HS-27A (cell line): ENCODE results near the gene PIAS4.
"Not testable (repeated sequence)": the region's sequence is repeated elsewhere in the genome, so short reads cannot be mapped to it uniquely, and the experiment has no call there.

Experiments used
- DNase-seq: peaks from one replicate; pipeline ENCODE4 v3.0.0-alpha.2; 2012; ENCODE audit warnings: low read depth, missing footprints

Gene PIAS4

GRCh38 chr19:3998667-3999412 is 8.7 kb upstream of the PIAS4 start:
- not testable (repeated sequence) for DNase-seq

- DNase-seq, result not testable (repeated sequence)
Observed at GRCh38 chr19:4000798-4001197, 6.7 kb upstream of the PIAS4 start.

- DNase-seq, result not testable (repeated sequence)
Observed at GRCh38 chr19:4005436-4005835, 2.1 kb upstream of the PIAS4 start.

DNA sequence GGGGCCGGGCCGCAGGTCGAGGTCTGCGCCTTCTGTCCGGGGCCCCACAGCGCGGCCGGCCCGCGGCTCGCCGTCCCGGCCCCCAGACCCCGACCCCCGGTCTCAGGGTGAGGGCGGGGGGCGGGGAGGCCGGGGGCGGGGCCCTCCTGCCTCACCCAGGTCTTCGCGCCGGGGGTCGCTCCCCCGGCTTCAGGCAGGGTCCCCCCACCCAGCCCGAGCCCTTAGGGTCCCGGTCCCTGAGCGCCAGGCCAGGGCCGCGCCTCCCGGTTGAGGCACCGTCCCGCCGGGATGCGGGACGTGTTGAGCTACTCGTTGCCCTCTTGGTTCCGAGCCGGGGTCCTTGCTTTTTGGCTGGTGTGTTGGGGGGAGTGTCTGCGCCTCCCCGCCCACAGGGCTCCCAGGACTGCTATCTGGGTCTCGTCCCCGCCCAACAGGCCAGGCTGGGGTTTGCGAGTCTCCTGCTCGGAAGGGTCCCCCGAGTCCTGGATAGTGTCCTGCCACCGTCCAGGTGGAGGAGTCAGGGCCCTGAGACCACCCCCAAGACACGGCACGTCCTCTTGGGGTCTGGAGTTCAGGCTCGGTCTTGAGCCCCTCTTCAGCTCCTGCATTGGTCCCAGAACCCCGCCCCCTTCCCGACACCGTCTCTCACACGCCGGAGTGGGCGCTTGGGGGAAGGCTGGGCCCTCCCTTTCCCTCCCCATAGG is 452 bp downstream of the PIAS4 start:
- no peak for DNase-seq

- no peak for DNase-seq
Observed at GRCh38 chr19:4009990-4010807, 2.7 kb downstream of the PIAS4 start.

GRCh38 chr19:4010808-4011110 is 3.2 kb downstream of the PIAS4 start:
- no peak for DNase-seq

DNA sequence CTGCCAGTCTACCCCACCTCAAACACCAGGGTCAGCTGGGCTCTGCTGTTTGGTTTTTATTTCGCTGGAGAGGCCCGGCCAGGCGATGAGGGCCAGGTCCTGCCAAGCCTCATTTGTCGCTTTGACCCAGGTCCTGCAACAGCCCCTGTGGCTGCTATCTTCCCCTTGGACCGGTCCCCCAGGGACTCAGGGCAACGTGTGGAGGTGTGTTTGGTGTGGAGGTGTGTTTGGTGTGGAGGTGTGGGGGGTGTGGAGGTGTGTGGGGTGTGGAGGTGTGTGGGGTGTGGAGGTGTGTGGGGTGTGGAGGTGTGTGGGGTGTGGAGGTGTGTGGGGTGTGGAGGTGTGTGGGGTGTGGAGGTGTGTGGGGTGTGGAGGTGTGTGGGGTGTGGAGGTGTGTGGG is 3.9 kb downstream of the PIAS4 start:
- DNase-seq, result not testable (repeated sequence)

DNA sequence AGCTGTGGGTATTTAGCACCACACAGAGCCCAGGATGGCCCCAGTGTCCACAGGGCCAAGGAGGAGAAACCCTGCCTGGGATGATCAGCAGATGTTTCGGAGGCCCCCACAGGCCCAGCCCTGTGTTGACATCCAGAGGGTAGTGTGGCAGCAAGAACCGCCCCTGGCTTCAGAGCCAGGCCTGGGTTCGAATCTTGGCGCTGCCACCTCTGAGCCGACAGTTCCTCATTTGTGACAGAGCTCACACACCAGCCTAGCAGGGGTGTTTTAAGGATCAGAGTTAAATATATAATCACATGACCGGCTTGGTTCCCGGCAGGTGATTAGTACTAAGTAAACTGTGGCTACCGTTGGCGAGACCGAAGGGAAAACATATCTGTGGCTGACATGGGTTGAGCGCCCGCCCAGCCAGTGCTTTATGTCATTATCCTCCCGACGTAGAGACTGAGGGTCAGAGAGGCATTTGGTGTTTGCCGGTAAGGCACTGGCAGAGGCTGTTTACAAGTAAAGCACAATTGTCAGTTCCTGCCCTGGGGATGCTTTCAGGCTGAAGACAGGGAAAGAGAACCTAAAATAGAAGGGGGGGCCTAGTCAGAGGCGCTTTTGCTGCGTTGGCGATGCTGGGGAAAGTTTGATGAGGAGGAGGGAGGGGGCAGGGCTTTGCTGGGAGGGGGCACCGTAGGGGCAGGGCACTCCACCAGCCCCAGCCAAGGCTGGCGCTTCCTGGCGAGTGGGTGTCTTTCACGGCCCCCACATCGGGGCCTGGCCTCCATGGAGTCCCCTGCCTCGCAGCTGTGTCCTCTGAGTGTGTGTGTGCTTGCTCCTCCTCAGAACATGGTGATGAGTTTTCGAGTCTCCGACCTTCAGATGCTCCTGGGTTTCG is 4.8 kb downstream of the PIAS4 start:
- no peak for DNase-seq

- DNase-seq, result no peak
Observed at GRCh38 chr19:4012975-4013634, 5.6 kb downstream of the PIAS4 start.

DNA sequence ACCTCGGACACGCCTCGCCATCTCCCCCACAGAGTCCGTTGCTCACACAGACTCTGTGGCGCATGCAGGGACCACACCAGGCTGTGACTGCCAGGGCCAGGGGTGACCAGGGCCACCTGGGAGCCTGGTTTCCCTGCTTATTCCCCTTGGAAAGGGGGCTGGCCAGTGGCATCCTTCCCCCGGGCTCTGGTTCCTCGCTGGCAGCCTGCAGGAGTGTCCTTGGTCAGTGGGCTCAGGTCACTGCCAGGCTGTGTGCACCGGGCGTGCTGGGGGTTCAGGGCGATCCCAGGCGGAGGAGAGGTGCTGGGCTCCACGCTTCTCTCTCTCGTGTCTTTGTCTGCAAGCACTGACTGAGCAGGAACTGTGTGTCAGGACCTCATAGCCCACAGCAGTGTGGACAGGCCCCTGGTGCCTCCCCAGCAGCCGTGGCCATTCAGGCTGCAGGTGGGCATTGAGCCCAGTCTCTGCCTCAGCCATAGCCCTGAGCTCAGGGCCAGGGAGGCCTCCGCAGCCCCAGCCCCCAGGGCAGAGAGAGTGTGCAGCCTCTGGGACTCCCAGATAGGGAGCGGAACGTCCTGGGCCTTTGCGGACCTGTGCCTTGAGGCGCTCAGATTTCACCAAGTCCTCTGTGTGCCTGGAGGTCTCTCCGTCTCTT is 6.5 kb downstream of the PIAS4 start:
- no peak for DNase-seq

DNA sequence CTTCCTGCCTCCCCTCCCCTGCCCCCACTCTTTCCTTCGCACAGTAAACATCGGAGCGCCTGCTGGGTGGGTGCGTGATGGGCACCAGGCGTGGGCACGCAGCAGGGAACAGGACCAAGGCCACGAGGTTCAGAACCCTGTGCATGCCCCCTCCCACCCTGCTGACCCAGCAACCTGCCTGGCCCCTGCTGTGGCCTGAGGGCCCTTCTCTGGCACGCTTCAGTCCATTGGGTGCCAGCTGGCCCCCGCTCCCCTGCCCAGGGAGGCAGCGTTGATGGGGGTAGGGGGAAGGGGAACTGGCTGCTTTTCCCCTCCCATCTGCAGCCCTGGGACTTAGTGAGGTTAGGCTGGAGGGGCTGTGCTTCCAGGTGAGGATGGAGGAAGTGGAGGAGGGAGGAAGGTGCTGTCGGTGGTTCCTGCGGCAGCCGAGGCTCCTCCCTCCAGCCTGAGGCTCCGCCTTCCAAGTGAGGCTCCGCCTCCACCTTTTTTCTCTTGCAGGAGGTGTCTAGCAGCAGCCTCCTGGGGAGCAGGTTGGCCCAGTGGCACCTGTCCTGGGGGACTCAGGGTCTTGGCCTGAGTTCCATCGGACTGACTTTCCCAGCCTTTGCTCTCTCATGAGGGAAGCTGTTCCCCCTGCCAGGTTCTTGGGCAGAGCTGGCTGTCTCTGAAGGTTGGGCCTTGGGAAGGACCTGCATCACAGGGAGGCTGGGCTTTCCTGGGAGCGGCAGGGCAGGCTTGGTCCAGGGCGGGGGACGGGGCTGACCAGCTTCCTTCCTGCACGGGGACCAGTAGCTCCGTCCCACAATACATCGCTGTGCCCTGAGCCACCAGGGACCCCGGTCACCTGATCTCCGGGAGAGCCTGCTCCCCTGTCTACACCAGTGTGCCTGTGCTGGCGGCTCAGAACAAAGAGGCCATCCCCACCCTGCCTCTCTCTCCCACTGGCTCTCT is 7.3 kb downstream of the PIAS4 start:
- DNase-seq, result no peak

GRCh38 chr19:4015705-4016402 is 8.3 kb downstream of the PIAS4 start:
- DNase-seq, result no peak

DNA sequence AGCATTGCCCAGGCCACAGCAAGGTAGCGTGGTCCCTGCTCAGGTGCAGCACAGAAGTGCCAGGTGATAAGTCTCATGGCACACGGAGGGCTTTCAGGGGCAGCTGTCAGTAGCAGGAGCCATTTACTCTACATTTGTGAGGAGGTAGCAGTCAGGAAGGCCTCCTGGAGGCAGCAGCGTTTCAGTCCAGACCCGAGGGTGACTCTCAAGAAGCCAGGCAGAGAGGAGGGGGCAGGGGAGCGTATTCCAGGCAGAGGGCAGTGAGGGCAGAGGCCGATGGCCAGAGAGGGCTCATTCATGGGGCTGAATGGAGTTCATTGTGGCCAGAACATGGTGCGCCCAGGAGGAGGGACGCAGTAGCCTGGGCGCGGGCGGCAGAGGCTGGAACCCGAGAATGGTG is 8.9 kb downstream of the PIAS4 start:
- no peak for DNase-seq

GRCh38 chr19:4016903-4017638 is 9.5 kb downstream of the PIAS4 start:
- DNase-seq, result no peak

GRCh38 chr19:4018140-4018613 is 10.6 kb downstream of the PIAS4 start:
- DNase-seq, result no peak

DNA sequence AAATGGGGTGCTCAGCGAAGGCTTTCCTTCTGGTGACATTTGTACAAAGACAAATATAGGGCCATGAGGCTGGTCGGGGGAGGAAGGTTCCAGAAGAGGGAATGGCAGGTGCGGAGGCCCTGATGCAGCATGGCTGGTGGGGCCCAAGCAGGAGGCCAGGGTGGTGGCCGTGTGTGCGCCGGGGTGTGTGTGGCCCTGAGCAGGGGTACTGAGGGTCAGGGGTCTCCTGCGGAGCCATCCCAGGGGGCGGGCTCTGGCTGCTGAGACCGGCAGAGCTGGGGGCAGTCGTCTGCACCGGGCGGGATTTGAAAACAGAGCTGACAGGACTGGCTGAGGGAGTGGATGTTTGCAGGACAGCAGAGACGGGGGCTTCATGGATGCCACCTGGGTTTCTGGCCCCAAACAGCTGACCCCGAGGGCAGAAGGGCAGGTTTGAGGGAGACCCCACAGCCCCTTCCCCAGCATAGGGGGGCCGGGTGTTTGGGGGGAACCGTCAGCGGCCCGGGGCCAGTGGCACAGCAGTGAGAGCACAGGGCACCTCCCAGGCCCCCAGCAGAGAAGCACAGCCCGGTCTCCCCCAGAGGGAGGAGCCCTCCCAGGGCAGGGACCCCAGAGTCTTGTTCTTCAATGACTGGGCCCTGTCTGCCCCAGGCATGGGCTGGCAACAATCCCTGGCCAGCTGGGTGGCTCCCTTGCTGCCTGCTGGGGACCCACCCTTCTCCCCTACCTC is 11.4 kb downstream of the PIAS4 start:
- DNase-seq, result no peak

- no peak for DNase-seq
Observed at GRCh38 chr19:4019578-4019977, 12.0 kb downstream of the PIAS4 start.
